ENCODE results near the gene PLXNA1.
A peak's percentile ranks its signal among the peaks of the same experiment; 100 is the strongest.

PLXNA1 gene

DNA sequence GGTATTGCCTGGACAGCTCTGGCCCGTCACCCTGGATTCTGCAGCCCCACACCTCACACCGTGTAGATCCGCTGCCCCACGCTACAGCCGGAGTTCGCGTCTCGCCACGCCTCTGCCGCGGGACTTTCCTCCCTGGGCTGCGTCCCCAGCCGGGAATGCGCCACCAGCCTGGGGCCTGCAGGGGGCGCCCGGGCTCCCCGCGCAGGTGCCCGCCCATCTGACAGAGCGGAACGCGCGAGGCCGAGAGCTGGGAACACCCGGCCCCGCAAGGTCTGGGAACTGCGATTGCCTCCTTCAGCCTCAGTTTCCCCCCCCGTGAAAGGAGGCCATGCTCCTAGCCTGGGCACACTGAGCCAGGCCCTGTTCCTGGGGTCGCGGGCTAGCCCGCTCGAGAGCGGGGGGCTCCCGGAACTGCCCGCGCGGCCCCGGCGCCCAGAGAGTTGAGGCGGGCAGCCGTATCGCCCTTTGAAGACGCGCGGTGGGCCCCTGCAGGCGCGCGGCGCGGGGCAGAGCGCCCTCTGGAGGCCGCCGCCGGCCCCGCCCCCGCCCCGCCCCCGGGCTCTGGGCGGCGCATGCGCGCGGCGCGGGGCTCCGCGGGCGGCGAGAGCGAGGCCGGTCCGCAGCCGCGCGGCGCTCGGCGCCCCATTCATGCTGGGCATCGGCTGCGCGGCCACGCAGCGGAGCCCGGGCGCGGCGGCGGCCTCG lies at the start of gene PLXNA1:
Gene PLXNA1 (plus strand): TSS at position 645 of the 705 bp plus-strand sequence. CDS start 5,479 bp downstream, outside the sequence.
- Histone ChIP-seq H3K9ac (ENCODE audit: low read depth, low read length, poor library complexity, severe bottlenecking) (peak within 1 kb of the TSS; percentile 66), H3K4me1 (ENCODE audit: insufficient read depth, low read length, poor library complexity, severe bottlenecking) (peaks cover 11% of the 10 kb centered on the region), H3K27me3 (ENCODE audit: insufficient read depth, low read length, poor library complexity, severe bottlenecking) (no peaks in the 10 kb centered on the region), H3K4me2 (ENCODE audit: low read depth, low read length, poor library complexity, severe bottlenecking) (peak within 1 kb of the TSS; percentile 87), H4K20me1 (ENCODE audit: insufficient read depth, low read length, poor library complexity, severe bottlenecking) (peaks cover 30% of the 10 kb centered on the region), H3K9me3 (ENCODE audit: insufficient read depth, low read depth, low read length) (no peaks in the 10 kb centered on the region), H3K79me2 (ENCODE audit: insufficient read depth, low read length) (peaks cover 10% of the 10 kb centered on the region; the same call in 1 of the 2 replicates), H3K36me3 (ENCODE audit: insufficient read depth, low read length) (no peaks in the 10 kb centered on the region), H2AFZ (ENCODE audit: low read length) (peak within 1 kb of the TSS; percentile 89), H3K9me2 (replicated peaks; ENCODE audit: low read depth, low read length) (no peaks in the 10 kb centered on the region), H3F3A (ENCODE audit: low read depth) (no peaks in the 10 kb centered on the region), H3K4me3 (ENCODE audit: low read length, poor library complexity, severe bottlenecking) (peak within 1 kb of the TSS; percentile 77)
- no peak for TF ChIP-seq EZH2phosphoT487 (IDR thresholded peaks at IDR 0.05; ENCODE audit: borderline replicate concordance)
- peak; percentile 85 for TF ChIP-seq CTCF (conservative IDR thresholded peaks at IDR 0.05; ENCODE audit: low read length)

GRCh38 chr3:126934031-126934531 lies 48.8 kb upstream of the PLXNA1 start:
- Histone ChIP-seq H3K79me2 (ENCODE audit: insufficient read depth, low read length) (no peaks in the 10 kb centered on the region), H3K4me2 (ENCODE audit: low read depth, low read length, poor library complexity, severe bottlenecking) (no peak overlapping the region), H3K9ac (ENCODE audit: low read depth, low read length, poor library complexity, severe bottlenecking) (no peak overlapping the region), H3K27me3 (ENCODE audit: insufficient read depth, low read length, poor library complexity, severe bottlenecking) (no peaks in the 10 kb centered on the region), H4K20me1 (ENCODE audit: insufficient read depth, low read length, poor library complexity, severe bottlenecking) (no peaks in the 10 kb centered on the region), H3K4me3 (ENCODE audit: low read length, poor library complexity, severe bottlenecking) (no peak overlapping the region), H2AFZ (ENCODE audit: low read length) (no peak overlapping the region), H3K4me1 (ENCODE audit: insufficient read depth, low read length, poor library complexity, severe bottlenecking) (no peaks in the 10 kb centered on the region), H3K9me3 (ENCODE audit: insufficient read depth, low read depth, low read length) (no peaks in the 10 kb centered on the region), H3F3A (ENCODE audit: low read depth) (no peaks in the 10 kb centered on the region), H3K36me3 (ENCODE audit: insufficient read depth, low read length) (no peaks in the 10 kb centered on the region), H3K9me2 (replicated peaks; ENCODE audit: low read depth, low read length) (no peaks in the 10 kb centered on the region)
- no peak for TF ChIP-seq CTCF (conservative IDR thresholded peaks at IDR 0.05; ENCODE audit: low read length)
- no peak for TF ChIP-seq EZH2phosphoT487 (IDR thresholded peaks at IDR 0.05; ENCODE audit: borderline replicate concordance)

DNA sequence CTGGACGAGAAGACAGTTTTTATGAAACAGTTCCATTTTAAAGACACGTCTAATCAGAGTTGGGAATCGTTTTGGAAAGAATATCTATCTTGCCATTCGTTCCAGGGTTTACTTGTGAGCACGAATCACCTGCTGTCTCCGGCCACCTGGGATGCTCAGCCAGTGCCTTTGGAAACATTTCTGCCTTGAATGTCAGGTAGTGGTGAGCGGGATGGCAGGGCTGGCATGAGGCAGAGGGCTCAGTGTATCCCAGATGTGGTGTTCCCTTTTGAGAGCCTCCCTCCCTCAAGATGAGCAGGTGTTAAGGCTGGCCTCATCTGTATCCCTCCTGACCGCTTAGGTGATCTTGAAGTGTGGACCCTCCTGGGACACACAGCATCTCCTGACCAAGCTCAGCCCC lies 47.9 kb upstream of the PLXNA1 start:
- no peaks in the 10 kb centered on the region for H3K9me2 ChIP-seq (replicated peaks; ENCODE audit: low read depth, low read length)
- no peak for TF ChIP-seq CTCF (conservative IDR thresholded peaks at IDR 0.05; ENCODE audit: low read length)
- no peaks in the 10 kb centered on the region for H3K36me3 ChIP-seq (ENCODE audit: insufficient read depth, low read length)
- no peak overlapping the region for H3K4me2 ChIP-seq (ENCODE audit: low read depth, low read length, poor library complexity, severe bottlenecking)
- no peak overlapping the region for H2AFZ ChIP-seq (ENCODE audit: low read length)
- no peaks in the 10 kb centered on the region for H4K20me1 ChIP-seq (ENCODE audit: insufficient read depth, low read length, poor library complexity, severe bottlenecking)
- H3K27me3 ChIP-seq (ENCODE audit: insufficient read depth, low read length, poor library complexity, severe bottlenecking) = no peaks in the 10 kb centered on the region
- no peaks in the 10 kb centered on the region for H3K79me2 ChIP-seq (ENCODE audit: insufficient read depth, low read length)
- H3K4me1 ChIP-seq (ENCODE audit: insufficient read depth, low read length, poor library complexity, severe bottlenecking) = no peaks in the 10 kb centered on the region
- H3K4me3 ChIP-seq (ENCODE audit: low read length, poor library complexity, severe bottlenecking) = no peak overlapping the region
- H3F3A ChIP-seq (ENCODE audit: low read depth) = no peaks in the 10 kb centered on the region
- H3K9me3 ChIP-seq (ENCODE audit: insufficient read depth, low read depth, low read length) = no peaks in the 10 kb centered on the region
- no peak overlapping the region for H3K9ac ChIP-seq (ENCODE audit: low read depth, low read length, poor library complexity, severe bottlenecking)

Data from Loucy (cell line).